Measurements from ENCODE around the gene GP5.

GP5 gene

DNA sequence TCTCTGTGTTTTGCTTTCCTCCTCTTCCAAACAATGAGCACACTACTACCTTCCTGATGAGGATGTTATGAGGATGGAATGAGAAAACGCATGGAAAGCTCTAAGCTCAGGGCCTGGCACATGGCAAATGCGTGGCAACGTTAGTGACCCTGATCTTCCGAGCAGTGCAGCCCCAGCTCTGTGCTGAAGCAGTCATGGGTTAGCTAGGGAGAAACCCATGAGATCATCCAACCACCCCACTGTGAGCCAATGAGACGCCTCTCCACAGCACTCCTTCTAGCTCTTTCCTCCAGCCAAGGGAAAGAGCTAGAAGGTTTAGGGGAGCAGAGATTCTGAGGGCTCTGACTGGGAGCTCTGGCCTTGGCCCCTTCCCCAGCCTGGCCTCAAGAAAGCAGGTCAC lies 52.4 kb downstream of the GP5 start:
- TF ChIP-seq, protein P1, sequence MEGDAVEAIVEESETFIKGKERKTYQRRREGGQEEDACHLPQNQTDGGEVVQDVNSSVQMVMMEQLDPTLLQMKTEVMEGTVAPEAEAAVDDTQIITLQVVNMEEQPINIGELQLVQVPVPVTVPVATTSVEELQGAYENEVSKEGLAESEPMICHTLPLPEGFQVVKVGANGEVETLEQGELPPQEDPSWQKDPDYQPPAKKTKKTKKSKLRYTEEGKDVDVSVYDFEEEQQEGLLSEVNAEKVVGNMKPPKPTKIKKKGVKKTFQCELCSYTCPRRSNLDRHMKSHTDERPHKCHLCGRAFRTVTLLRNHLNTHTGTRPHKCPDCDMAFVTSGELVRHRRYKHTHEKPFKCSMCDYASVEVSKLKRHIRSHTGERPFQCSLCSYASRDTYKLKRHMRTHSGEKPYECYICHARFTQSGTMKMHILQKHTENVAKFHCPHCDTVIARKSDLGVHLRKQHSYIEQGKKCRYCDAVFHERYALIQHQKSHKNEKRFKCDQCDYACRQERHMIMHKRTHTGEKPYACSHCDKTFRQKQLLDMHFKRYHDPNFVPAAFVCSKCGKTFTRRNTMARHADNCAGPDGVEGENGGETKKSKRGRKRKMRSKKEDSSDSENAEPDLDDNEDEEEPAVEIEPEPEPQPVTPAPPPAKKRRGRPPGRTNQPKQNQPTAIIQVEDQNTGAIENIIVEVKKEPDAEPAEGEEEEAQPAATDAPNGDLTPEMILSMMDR (IDR thresholded peaks at IDR 0.05) = no peak

DNA sequence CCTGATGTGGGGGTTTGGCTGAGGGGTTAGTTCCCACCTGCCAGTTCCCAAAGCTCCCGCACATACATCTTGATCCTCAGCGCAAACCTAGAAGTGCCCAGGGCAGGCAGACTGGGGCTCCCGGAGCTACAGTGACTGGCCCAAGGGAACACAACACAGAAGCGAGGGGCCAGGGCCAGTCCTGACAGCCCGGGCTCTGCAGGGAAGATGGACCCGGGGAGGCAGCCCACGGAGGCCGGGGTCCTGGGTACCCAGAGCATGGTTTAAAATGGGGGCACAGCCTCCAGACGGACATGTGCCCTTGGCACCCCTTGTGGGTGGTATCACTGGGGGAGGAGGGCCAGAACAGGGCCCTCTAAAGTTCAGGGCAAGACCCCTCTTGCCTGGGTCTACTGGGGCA lies 53.0 kb downstream of the GP5 start:
- TF ChIP-seq, protein P1 (IDR thresholded peaks at IDR 0.05) = no peak
